Right ventricle myocardium superior (tissue), 1 donor: ENCODE data around the gene IL6. TPM values are rescaled to one million over a fixed set of nuclear protein-coding genes. Genes with fewer than 3 reads are reported as not detected.

ENCODE experiments used
- ATAC-seq: fragments of 200-7000 bp; cut with Tn5 transposase; one replicate; pipeline ENCODE4 v1.9.1; 2020; ENCODE audit warnings: mild to moderate bottlenecking; ENCODE audit not compliant: poor library complexity
- DNase-seq: peaks from one replicate; pipeline ENCODE4 v3.0.0-alpha.2; 2020
- intact Hi-C: fragments of 100-400 bp; cut with DNase I; formaldehyde crosslinking; loops from one replicate; pipeline ENCODE4 v1.11.2; 2022
- total RNA-seq: library from RNA; stranded (reverse); fragmentation: NEBNext Ultra II Directional; extraction: Animal tissue kit (Norgen Biotek cat#: 25700); gene quantifications from one replicate; pipeline ENCODE4 v1.2.1, GENCODE V29; 2021
- donor health status: DM: no; HTN: yes; CAD: no; lungs with severe emphysema.

IL6 gene
- total RNA-seq, 1 donor from 2014 or later: 1.0 TPM

GRCh38 chr7:22722536-22723180, 4.3 kb upstream of the IL6 start:
- no peak for ATAC-seq
- intact Hi-C loops: loop anchor here (10.0 kb wide), 1 partner anchor 332 kb away; no protein-coding TSS in a partner anchor
- DNase-seq: no peak

GRCh38 chr7:22723181-22723601, 3.8 kb upstream of the IL6 start:
- ATAC-seq (peak; percentile 51), DNase-seq (peak; percentile 86)
- intact Hi-C loops: loop anchor here (10.0 kb wide), 1 partner anchor 332 kb away; no protein-coding TSS in a partner anchor

GRCh38 chr7:22723637-22724036, 3.4 kb upstream of the IL6 start:
- DNase-seq: peak; percentile 46
- intact Hi-C loops: loop anchor here (10.0 kb wide), 1 partner anchor 331 kb away; no protein-coding TSS in a partner anchor
- ATAC-seq: no peak

- DNase-seq (no peak), ATAC-seq (no peak)
- intact Hi-C loops: loop anchor here (5.0 to 10.0 kb wide), 2 partner anchors 148 to 330 kb away; no protein-coding TSS in a partner anchor
These were observed 2.1 kb upstream of the IL6 start for GRCh38 chr7:22724861-22725260.

GRCh38 chr7:22725585-22725984, 1.4 kb upstream of the IL6 start:
- intact Hi-C loops: loop anchor here (5.0 to 10.0 kb wide), 2 partner anchors 148 to 329 kb away; no protein-coding TSS in a partner anchor
- no peak for DNase-seq
- no peak for ATAC-seq

- DNase-seq (peak; percentile 44), ATAC-seq (peak; percentile 53)
- intact Hi-C loops: loop anchor here (2.0 to 10.0 kb wide), 3 partner anchors 149 to 328 kb away; no protein-coding TSS in a partner anchor
These were observed 574 bp upstream of the IL6 start for GRCh38 chr7:22726345-22726906.

GRCh38 chr7:22727714-22728035, 675 bp downstream of the IL6 start:
- no peak for ATAC-seq
- no peak for DNase-seq
- intact Hi-C loops: loop anchor here (2.0 to 10.0 kb wide), 3 partner anchors 150 to 327 kb away; no protein-coding TSS in a partner anchor

GRCh38 chr7:22728401-22729029, 1.5 kb downstream of the IL6 start:
- no peak for DNase-seq
- intact Hi-C loops: loop anchor here (5.0 to 10.0 kb wide), 2 partner anchors 151 to 326 kb away; no protein-coding TSS in a partner anchor
- peak; percentile 48 for ATAC-seq

- intact Hi-C loops: loop anchor here (5.0 to 10.0 kb wide), 2 partner anchors 152 to 325 kb away; no protein-coding TSS in a partner anchor
- ATAC-seq: no peak
- DNase-seq: no peak
These were observed 2.3 kb downstream of the IL6 start for GRCh38 chr7:22729180-22729825.

- DNase-seq (no peak), ATAC-seq (no peak)
- intact Hi-C loops: no loop called here
These were observed 3.2 kb downstream of the IL6 start for GRCh38 chr7:22730066-22730710.

- intact Hi-C loops: no loop called here
- no peak for DNase-seq
- no peak for ATAC-seq
These were observed 4.1 kb downstream of the IL6 start for GRCh38 chr7:22730921-22731654.

- intact Hi-C loops: no loop called here
- ATAC-seq (no peak), DNase-seq (no peak)
These were observed 4.8 kb downstream of the IL6 start for GRCh38 chr7:22731766-22732165.

GRCh38 chr7:22732556-22733126, 5.6 kb downstream of the IL6 start:
- intact Hi-C loops: no loop called here
- no peak for DNase-seq
- ATAC-seq: no peak

GRCh38 chr7:22733761-22734160, 6.8 kb downstream of the IL6 start:
- ATAC-seq (no peak), DNase-seq (no peak)
- intact Hi-C loops: no loop called here

GRCh38 chr7:22743014-22743413, 16.0 kb downstream of the IL6 start:
- no peak for DNase-seq
- ATAC-seq: no peak
- intact Hi-C loops: no loop called here

GRCh38 chr7:22751341-22751740, 24.3 kb downstream of the IL6 start:
- no peak for DNase-seq
- intact Hi-C loops: no loop called here
- no peak for ATAC-seq

- intact Hi-C loops: no loop called here
- no peak for DNase-seq
- ATAC-seq: no peak
These were observed 30.5 kb downstream of the IL6 start for GRCh38 chr7:22757338-22757994.
